Measurements from ENCODE around the gene KIF3B.

DNA sequence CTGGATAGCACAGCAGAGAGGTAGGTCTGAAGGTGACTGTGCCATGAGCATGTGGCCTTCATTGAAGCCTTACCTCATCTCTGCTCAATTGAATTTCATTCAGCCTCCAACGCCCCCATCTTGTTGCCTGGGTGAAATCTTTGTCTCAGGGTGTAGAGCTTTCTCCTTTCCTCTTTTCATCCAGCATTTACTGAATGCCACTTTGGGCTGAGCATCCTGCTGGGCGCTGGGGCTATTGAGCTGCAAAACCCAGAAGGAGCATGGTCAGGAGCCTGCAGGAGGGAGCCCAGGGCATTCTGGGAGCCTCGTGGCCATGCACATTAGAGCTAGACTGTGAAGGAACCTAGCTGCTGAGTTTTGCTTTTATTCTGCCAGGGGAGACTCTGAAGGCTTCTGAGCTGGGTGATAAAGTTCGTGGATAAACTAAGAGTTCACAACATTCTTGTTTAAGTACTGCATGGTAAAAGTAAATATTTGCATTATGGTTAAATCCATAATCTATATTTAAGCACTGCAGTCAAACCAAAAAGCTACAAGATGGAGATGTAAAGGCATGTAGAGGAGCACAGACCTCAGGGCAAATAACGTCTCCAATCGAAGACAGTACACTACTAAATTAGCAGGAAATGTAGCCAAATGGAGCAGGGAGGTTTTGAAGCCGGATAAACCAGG is 67.5 kb downstream of the KIF3B start:
- TF ChIP-seq, protein P1, sequence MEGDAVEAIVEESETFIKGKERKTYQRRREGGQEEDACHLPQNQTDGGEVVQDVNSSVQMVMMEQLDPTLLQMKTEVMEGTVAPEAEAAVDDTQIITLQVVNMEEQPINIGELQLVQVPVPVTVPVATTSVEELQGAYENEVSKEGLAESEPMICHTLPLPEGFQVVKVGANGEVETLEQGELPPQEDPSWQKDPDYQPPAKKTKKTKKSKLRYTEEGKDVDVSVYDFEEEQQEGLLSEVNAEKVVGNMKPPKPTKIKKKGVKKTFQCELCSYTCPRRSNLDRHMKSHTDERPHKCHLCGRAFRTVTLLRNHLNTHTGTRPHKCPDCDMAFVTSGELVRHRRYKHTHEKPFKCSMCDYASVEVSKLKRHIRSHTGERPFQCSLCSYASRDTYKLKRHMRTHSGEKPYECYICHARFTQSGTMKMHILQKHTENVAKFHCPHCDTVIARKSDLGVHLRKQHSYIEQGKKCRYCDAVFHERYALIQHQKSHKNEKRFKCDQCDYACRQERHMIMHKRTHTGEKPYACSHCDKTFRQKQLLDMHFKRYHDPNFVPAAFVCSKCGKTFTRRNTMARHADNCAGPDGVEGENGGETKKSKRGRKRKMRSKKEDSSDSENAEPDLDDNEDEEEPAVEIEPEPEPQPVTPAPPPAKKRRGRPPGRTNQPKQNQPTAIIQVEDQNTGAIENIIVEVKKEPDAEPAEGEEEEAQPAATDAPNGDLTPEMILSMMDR (IDR thresholded peaks at IDR 0.05; ENCODE audit: insufficient read depth, low read length), result no peak
- no peak for TF ChIP-seq SPI1 (IDR thresholded peaks at IDR 0.05; ENCODE audit: borderline replicate concordance, low read depth)
- TF ChIP-seq, protein P2, sequence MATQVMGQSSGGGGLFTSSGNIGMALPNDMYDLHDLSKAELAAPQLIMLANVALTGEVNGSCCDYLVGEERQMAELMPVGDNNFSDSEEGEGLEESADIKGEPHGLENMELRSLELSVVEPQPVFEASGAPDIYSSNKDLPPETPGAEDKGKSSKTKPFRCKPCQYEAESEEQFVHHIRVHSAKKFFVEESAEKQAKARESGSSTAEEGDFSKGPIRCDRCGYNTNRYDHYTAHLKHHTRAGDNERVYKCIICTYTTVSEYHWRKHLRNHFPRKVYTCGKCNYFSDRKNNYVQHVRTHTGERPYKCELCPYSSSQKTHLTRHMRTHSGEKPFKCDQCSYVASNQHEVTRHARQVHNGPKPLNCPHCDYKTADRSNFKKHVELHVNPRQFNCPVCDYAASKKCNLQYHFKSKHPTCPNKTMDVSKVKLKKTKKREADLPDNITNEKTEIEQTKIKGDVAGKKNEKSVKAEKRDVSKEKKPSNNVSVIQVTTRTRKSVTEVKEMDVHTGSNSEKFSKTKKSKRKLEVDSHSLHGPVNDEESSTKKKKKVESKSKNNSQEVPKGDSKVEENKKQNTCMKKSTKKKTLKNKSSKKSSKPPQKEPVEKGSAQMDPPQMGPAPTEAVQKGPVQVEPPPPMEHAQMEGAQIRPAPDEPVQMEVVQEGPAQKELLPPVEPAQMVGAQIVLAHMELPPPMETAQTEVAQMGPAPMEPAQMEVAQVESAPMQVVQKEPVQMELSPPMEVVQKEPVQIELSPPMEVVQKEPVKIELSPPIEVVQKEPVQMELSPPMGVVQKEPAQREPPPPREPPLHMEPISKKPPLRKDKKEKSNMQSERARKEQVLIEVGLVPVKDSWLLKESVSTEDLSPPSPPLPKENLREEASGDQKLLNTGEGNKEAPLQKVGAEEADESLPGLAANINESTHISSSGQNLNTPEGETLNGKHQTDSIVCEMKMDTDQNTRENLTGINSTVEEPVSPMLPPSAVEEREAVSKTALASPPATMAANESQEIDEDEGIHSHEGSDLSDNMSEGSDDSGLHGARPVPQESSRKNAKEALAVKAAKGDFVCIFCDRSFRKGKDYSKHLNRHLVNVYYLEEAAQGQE (IDR thresholded peaks at IDR 0.05; ENCODE audit: insufficient replicate concordance, low read depth), result no peak
- TF ChIP-seq GABPA (IDR thresholded peaks at IDR 0.05; ENCODE audit: low read depth), result no peak
- no peak for TF ChIP-seq POLR2AphosphoS5 (IDR thresholded peaks at IDR 0.05; ENCODE audit: low read depth)

Data from HL-60 (cell line).